ENCODE measurements around the gene HDHD5.

- TF ChIP-seq CTCF (IDR thresholded peaks at IDR 0.05; ENCODE audit: insufficient read depth, low read length, poor library complexity, severe bottlenecking): no peak
- no peak for TF ChIP-seq EZH2phosphoT487 (conservative IDR thresholded peaks at IDR 0.05; ENCODE audit: low read length)
These were observed 43.8 kb downstream of the HDHD5 start for GRCh38 chr22:17115236-17115635.

All from SU-DHL-6 (cell line).